Measurements from ENCODE around the gene CAMSAP1.

- no peak for TF ChIP-seq CTCF (IDR thresholded peaks at IDR 0.05; ENCODE audit: low read length)
- TF ChIP-seq EZH2 (IDR thresholded peaks at IDR 0.05; ENCODE audit: borderline replicate concordance, low read length) = no peak
These were observed 41.1 kb upstream of the CAMSAP1 start for GRCh38 chr9:135948446-135948845.
